ENCODE data around the gene CLCNKA.
"Not testable (repeated sequence)": the region's sequence is repeated elsewhere in the genome, so short reads cannot be mapped to it uniquely, and the experiment has no call there.

Gene CLCNKA

DNA sequence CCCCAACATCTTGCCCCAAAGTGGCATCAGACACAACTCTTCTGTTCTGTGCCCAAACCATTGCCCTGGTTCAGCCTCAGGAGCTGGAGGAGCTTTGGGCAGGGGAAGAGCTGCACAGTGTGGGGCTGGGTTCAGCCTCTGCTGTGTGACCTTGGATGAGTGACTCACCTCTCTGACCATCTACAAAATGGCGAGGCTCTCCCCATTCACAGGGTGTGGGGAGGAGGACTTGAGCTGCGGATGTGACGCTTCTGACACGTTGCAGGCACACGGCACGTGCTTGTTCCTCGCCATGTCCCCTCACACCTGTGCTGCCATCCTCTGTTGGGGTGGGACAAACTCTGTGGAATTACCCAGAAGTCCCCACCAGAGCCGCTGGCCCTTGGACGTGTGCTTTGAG, 20.8 kb downstream of the CLCNKA start:
- not testable (repeated sequence) for DNase-seq (ENCODE audit: low spot score in 2 of 2); H3K36me3 Mint-ChIP-seq (ENCODE audit: insufficient read depth); H3K4me1 Mint-ChIP-seq; H3K27ac Mint-ChIP-seq (ENCODE audit: low read depth); ATAC-seq (replicated peaks; ENCODE audit: extremely low read depth, poor library complexity, severe bottlenecking); H3K4me3 Mint-ChIP-seq; H3K9me3 Mint-ChIP-seq
- peaks cover 56% of the 10 kb centered on the region for H3K27me3 Mint-ChIP-seq

DNA sequence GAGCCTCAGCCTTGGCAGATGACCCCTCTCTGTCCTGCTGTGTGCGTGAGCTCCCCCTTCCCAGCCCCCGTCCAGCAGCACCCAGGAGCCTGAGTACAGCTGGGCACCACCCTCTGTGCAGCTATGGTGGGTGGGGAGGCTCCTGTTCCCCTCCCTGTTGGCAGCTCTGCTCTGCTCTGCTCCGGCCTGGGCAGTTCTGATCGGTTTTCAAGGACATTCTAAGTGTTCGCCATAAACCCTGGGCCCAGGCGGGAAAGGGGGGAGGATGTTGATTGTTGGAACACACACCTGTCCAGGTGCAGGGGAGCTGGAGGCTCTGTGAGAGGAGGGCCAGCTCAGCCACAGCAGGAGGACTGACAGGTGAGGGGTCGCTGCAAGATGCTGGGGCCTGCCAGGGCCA, 21.7 kb downstream of the CLCNKA start, which contains the start of gene CLCNKB:
TSS of gene CLCNKB (plus strand) at position 262 of the 400 bp plus-strand sequence. CDS start 711 bp downstream, outside the sequence.
- H3K27ac Mint-ChIP-seq (ENCODE audit: low read depth), result no peak within 1 kb of the TSS
- H3K27me3 Mint-ChIP-seq, result peaks cover 60% of the 10 kb centered on the region
- no peak within 1 kb of the TSS for H3K4me3 Mint-ChIP-seq
- no peaks in the 10 kb centered on the region for H3K4me1 Mint-ChIP-seq
- H3K9me3 Mint-ChIP-seq, result no peaks in the 10 kb centered on the region
- ATAC-seq (replicated peaks; ENCODE audit: extremely low read depth, poor library complexity, severe bottlenecking) (no peak), DNase-seq (ENCODE audit: low spot score in 2 of 2) (no peak)
- H3K36me3 Mint-ChIP-seq (ENCODE audit: insufficient read depth), result no peaks in the 10 kb centered on the region

DNA sequence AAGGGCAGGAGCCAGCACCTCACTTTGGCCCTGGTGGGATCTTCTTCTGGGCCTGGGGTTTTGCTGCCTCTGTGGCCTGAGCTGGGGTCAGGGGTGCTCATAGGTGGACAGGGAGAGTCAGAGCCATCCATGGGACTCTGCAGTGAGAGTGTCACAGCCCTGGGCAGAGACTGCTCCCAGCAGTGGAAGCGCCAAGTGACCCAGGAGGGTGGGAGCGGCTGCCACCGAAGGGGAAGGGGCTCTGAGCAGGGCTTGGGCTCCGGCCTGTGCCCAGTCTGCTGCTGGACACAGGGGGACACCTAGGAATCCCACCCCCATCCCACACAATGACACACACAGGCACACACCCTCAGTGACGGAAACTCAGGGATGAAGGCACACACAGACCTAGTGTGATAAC, 22.1 kb downstream of the CLCNKA start:
- ATAC-seq (replicated peaks; ENCODE audit: extremely low read depth, poor library complexity, severe bottlenecking), result no peak
- Mint-ChIP-seq H3K36me3 (ENCODE audit: insufficient read depth) (no peaks in the 10 kb centered on the region), H3K4me1 (no peaks in the 10 kb centered on the region), H3K9me3 (no peaks in the 10 kb centered on the region), H3K4me3 (no peak overlapping the region), H3K27ac (ENCODE audit: low read depth) (no peak overlapping the region), H3K27me3 (peaks cover 60% of the 10 kb centered on the region)
- DNase-seq (ENCODE audit: low spot score in 2 of 2), result no peak

- DNase-seq (ENCODE audit: low spot score in 2 of 2) (no peak), ATAC-seq (replicated peaks; ENCODE audit: extremely low read depth, poor library complexity, severe bottlenecking) (no peak)
- peaks cover 69% of the 10 kb centered on the region for H3K27me3 Mint-ChIP-seq
- H3K9me3 Mint-ChIP-seq, result no peaks in the 10 kb centered on the region
- H3K4me1 Mint-ChIP-seq, result no peaks in the 10 kb centered on the region
- H3K27ac Mint-ChIP-seq (ENCODE audit: low read depth), result no peak overlapping the region
- H3K36me3 Mint-ChIP-seq (ENCODE audit: insufficient read depth), result no peaks in the 10 kb centered on the region
- no peak overlapping the region for H3K4me3 Mint-ChIP-seq
Observed at GRCh38 chr1:16046842-16047241, 25.0 kb downstream of the CLCNKA start.

- Mint-ChIP-seq H3K27ac (ENCODE audit: low read depth) (no peak overlapping the region), H3K4me1 (no peaks in the 10 kb centered on the region), H3K27me3 (peaks cover 70% of the 10 kb centered on the region), H3K4me3 (peak overlapping the region; percentile 20), H3K9me3 (no peaks in the 10 kb centered on the region), H3K36me3 (ENCODE audit: insufficient read depth) (no peaks in the 10 kb centered on the region)
- no peak for DNase-seq (ENCODE audit: low spot score in 2 of 2)
- ATAC-seq (replicated peaks; ENCODE audit: extremely low read depth, poor library complexity, severe bottlenecking), result no peak
Observed at GRCh38 chr1:16047791-16048475, 26.1 kb downstream of the CLCNKA start.

DNA sequence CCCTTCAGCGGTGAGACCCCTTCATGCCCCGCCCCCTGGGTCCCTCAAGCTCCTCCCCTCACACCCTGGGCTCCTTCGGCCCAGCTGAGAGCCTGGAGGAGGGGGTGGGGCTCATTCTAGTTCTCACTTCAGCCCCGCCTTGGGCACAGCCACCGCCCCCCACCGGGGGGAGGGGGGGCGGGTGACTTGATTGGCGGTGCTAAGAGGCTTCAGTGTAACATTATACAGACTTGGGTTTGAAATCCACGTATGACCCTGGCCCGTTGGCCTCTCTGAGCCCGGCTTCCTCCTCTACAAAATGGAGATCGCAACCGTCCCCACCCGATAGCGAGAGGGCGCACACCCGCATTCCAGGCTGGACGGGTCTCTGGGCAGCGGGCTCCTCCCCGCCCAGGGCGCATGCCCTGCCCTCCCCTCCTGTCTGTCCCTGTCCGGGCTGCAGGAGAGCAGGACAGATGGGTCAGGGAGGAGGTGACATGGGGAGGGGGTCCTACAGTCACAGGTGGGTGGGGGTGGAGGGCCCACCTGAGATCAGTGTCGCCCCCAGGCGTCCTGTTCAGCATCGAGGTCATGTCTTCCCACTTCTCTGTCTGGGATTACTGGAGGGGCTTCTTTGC, 26.8 kb downstream of the CLCNKA start:
- peak overlapping the region; percentile 18 for H3K4me3 Mint-ChIP-seq
- H3K4me1 Mint-ChIP-seq, result no peaks in the 10 kb centered on the region
- H3K27me3 Mint-ChIP-seq, result peaks cover 64% of the 10 kb centered on the region
- H3K9me3 Mint-ChIP-seq, result no peaks in the 10 kb centered on the region
- no peak overlapping the region for H3K27ac Mint-ChIP-seq (ENCODE audit: low read depth)
- no peak for DNase-seq (ENCODE audit: low spot score in 2 of 2)
- no peaks in the 10 kb centered on the region for H3K36me3 Mint-ChIP-seq (ENCODE audit: insufficient read depth)
- no peak for ATAC-seq (replicated peaks; ENCODE audit: extremely low read depth, poor library complexity, severe bottlenecking)

DNA sequence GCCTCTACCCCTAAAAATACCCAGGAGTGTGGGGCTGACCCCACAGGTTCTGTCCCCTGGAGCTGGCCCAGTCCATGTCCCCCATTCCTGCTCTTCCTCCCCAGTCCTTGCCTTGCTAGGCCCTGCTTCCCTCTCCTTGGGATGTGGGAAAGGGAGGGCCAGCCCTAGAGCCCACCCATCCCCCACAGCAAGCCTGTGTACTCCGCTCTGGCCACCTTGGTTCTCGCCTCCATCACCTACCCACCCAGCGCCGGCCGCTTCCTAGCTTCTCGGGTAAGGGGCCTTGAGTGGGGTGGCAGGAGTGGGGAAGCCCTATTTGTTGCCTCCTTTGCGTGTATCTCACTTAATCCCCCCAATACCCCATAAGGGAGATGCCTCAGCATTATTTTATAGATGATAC, 28.5 kb downstream of the CLCNKA start:
- no peaks in the 10 kb centered on the region for H3K9me3 Mint-ChIP-seq
- DNase-seq (ENCODE audit: low spot score in 2 of 2) (no peak), ATAC-seq (replicated peaks; ENCODE audit: extremely low read depth, poor library complexity, severe bottlenecking) (no peak)
- H3K27ac Mint-ChIP-seq (ENCODE audit: low read depth), result no peak overlapping the region
- H3K4me1 Mint-ChIP-seq, result no peaks in the 10 kb centered on the region
- no peaks in the 10 kb centered on the region for H3K36me3 Mint-ChIP-seq (ENCODE audit: insufficient read depth)
- H3K4me3 Mint-ChIP-seq, result no peak overlapping the region
- H3K27me3 Mint-ChIP-seq, result peaks cover 54% of the 10 kb centered on the region

- Mint-ChIP-seq H3K4me1 (peaks cover 3% of the 10 kb centered on the region), H3K36me3 (ENCODE audit: insufficient read depth) (no peaks in the 10 kb centered on the region), H3K4me3 (no peak overlapping the region), H3K27me3 (peaks cover 52% of the 10 kb centered on the region), H3K9me3 (no peaks in the 10 kb centered on the region), H3K27ac (ENCODE audit: low read depth) (no peak overlapping the region)
- DNase-seq (ENCODE audit: low spot score in 2 of 2), result no peak
- no peak for ATAC-seq (replicated peaks; ENCODE audit: extremely low read depth, poor library complexity, severe bottlenecking)
Observed at GRCh38 chr1:16051039-16051438, 29.2 kb downstream of the CLCNKA start.

DNA sequence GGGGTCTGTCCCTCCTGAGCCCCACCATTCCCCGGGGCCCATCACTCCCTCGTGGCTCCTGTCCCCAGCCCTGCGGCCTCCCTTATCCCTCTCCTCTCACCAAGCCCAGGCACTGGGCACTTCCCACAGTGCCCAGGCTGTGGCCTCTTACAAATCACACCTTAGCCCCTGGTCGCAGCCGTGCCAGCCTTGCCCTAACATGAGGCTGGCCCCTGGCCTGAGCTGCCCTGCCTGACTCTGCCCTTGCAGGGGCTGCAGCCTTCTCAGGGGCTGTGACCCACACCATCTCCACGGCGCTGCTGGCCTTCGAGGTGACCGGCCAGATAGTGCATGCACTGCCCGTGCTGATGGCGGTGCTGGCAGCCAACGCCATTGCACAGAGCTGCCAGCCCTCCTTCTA, 30.1 kb downstream of the CLCNKA start:
- not testable (repeated sequence) for H3K27ac Mint-ChIP-seq (ENCODE audit: low read depth); H3K4me1 Mint-ChIP-seq; H3K4me3 Mint-ChIP-seq; H3K36me3 Mint-ChIP-seq (ENCODE audit: insufficient read depth); ATAC-seq (replicated peaks; ENCODE audit: extremely low read depth, poor library complexity, severe bottlenecking); DNase-seq (ENCODE audit: low spot score in 2 of 2); H3K9me3 Mint-ChIP-seq
- peaks cover 42% of the 10 kb centered on the region for H3K27me3 Mint-ChIP-seq

- no peaks in the 10 kb centered on the region for H3K36me3 Mint-ChIP-seq (ENCODE audit: insufficient read depth)
- no peak for DNase-seq (ENCODE audit: low spot score in 2 of 2)
Observed at GRCh38 chr1:16053781-16054502, 32.1 kb downstream of the CLCNKA start.

GRCh38 chr1:16054598-16055540, 33.0 kb downstream of the CLCNKA start:
- peaks cover 25% of the 10 kb centered on the region for H3K27me3 Mint-ChIP-seq
- no peak overlapping the region for H3K27ac Mint-ChIP-seq (ENCODE audit: low read depth)
- no peaks in the 10 kb centered on the region for H3K36me3 Mint-ChIP-seq (ENCODE audit: insufficient read depth)
- DNase-seq (ENCODE audit: low spot score in 2 of 2) (no peak), ATAC-seq (replicated peaks; ENCODE audit: extremely low read depth, poor library complexity, severe bottlenecking) (no peak)
- peaks cover 7% of the 10 kb centered on the region for H3K4me1 Mint-ChIP-seq
- H3K9me3 Mint-ChIP-seq, result no peaks in the 10 kb centered on the region
- H3K4me3 Mint-ChIP-seq, result no peak overlapping the region

More at GRCh38 chr1:16053781-16054502, 32.1 kb downstream of the CLCNKA start:
- no peak for ATAC-seq (replicated peaks; ENCODE audit: extremely low read depth, poor library complexity, severe bottlenecking)
- peaks cover 32% of the 10 kb centered on the region for H3K27me3 Mint-ChIP-seq
- H3K9me3 Mint-ChIP-seq, result no peaks in the 10 kb centered on the region
- H3K27ac Mint-ChIP-seq (ENCODE audit: low read depth), result no peak overlapping the region
- H3K4me3 Mint-ChIP-seq, result no peak overlapping the region
- peaks cover 7% of the 10 kb centered on the region for H3K4me1 Mint-ChIP-seq

Data from central memory CD8-positive, alpha-beta T cell (primary cell).